H9 (cell line): ENCODE data around the gene CAMTA1. TPM values are rescaled to one million over a fixed set of nuclear protein-coding genes. Genes with fewer than 3 reads are reported as not detected.

Source experiments
- DNase-seq: peaks from one replicate; pipeline ENCODE4 v3.0.0-alpha.2; 2017
- H2AFZ ChIP-seq: one replicate; pipeline ENCODE4 v1.6.1; 2013; ENCODE audit warnings: mild to moderate bottlenecking, low read length, control low read depth, moderate library complexity
- H2AK5ac ChIP-seq: 2 replicates; pipeline ENCODE4 v1.6.1; 2013; ENCODE audit warnings: low read length, control low read depth, mixed read lengths; ENCODE audit not compliant: insufficient read length
- H2BK120ac ChIP-seq: one replicate; pipeline ENCODE4 v1.6.1; 2013; ENCODE audit warnings: low read depth, mild to moderate bottlenecking, low read length, control low read depth, inconsistent platforms; ENCODE audit not compliant: poor library complexity, severe bottlenecking
- H2BK12ac ChIP-seq: 2 replicates; pipeline ENCODE4 v1.6.1; 2013; ENCODE audit warnings: low read length, control low read depth, mixed read lengths, low read depth; ENCODE audit not compliant: insufficient read length
- H2BK15ac ChIP-seq: 2 replicates; pipeline ENCODE4 v1.6.1; 2013; ENCODE audit warnings: low read depth, low read length, control low read depth
- H2BK20ac ChIP-seq: one replicate; pipeline ENCODE4 v1.6.1; 2013; ENCODE audit warnings: low read depth, mild to moderate bottlenecking, low read length, control low read depth, inconsistent platforms; ENCODE audit not compliant: poor library complexity, severe bottlenecking
- H2BK5ac ChIP-seq: 2 replicates; pipeline ENCODE4 v1.6.1; 2013; ENCODE audit warnings: low read length, control low read depth, mixed read lengths; ENCODE audit not compliant: insufficient read length
- H3K14ac ChIP-seq: 2 replicates; pipeline ENCODE4 v1.6.1; 2013; ENCODE audit warnings: low read length, control low read depth; ENCODE audit not compliant: insufficient read depth
- H3K18ac ChIP-seq: 2 replicates; pipeline ENCODE4 v1.6.1; 2013; ENCODE audit warnings: low read depth, mild to moderate bottlenecking, mixed read lengths, low read length, control low read depth; ENCODE audit not compliant: insufficient read length
- H3K23ac ChIP-seq: 2 replicates; pipeline ENCODE4 v1.6.1; 2013; ENCODE audit warnings: low read length, control low read depth, mixed read lengths, low read depth; ENCODE audit not compliant: insufficient read length
- H3K23me2 ChIP-seq: 2 replicates; pipeline ENCODE4 v1.6.1; 2013; ENCODE audit warnings: low read depth, mild to moderate bottlenecking, mixed read lengths, low read length, control low read depth; ENCODE audit not compliant: insufficient read length, poor library complexity, severe bottlenecking
- H3K27ac ChIP-seq: 2 replicates; pipeline ENCODE4 v1.5.1; 2013; ENCODE audit warnings: low read length, control low read depth, mixed read lengths, low read depth; ENCODE audit not compliant: insufficient read length
- H3K27me3 ChIP-seq: 2 replicates; pipeline ENCODE4 v1.6.1; 2013; ENCODE audit warnings: low read length, control low read depth, inconsistent platforms; ENCODE audit not compliant: insufficient read depth
- H3K4ac ChIP-seq: 2 replicates; pipeline ENCODE4 v1.6.1; 2013; ENCODE audit warnings: low read depth, mild to moderate bottlenecking, control low read depth, inconsistent platforms, low read length, moderate library complexity
- H3K4me1 ChIP-seq: 2 replicates; pipeline ENCODE4 v1.6.1; 2013; ENCODE audit warnings: low read length, control low read depth, inconsistent platforms; ENCODE audit not compliant: insufficient read depth
- H3K4me2 ChIP-seq: 2 replicates; pipeline ENCODE4 v1.6.1; 2013; ENCODE audit warnings: low read length, control low read depth, mixed read lengths; ENCODE audit not compliant: insufficient read length, insufficient read depth
- H3K56ac ChIP-seq: 2 replicates; pipeline ENCODE4 v1.6.1; 2013; ENCODE audit warnings: low read depth, mild to moderate bottlenecking, mixed read lengths, low read length, control low read depth; ENCODE audit not compliant: insufficient read length
- H3K79me1 ChIP-seq: 2 replicates; pipeline ENCODE4 v1.6.1; 2013; ENCODE audit warnings: low read depth, mild to moderate bottlenecking, moderate library complexity, low read length, control low read depth, inconsistent platforms; ENCODE audit not compliant: insufficient read depth, poor library complexity, severe bottlenecking
- H3K79me2 ChIP-seq: 2 replicates; pipeline ENCODE4 v1.6.1; 2013; ENCODE audit warnings: low read length, control low read depth, inconsistent platforms; ENCODE audit not compliant: insufficient read depth
- H3K9ac ChIP-seq: 2 replicates; pipeline ENCODE4 v1.6.1; 2013; ENCODE audit warnings: low read length, control low read depth, mixed read lengths; ENCODE audit not compliant: insufficient read length; ENCODE audit errors: extremely low read depth
- H3K9me3 ChIP-seq: one replicate; pipeline ENCODE4 v1.6.1; 2013; ENCODE audit warnings: low read depth, low read length, inconsistent platforms; ENCODE audit not compliant: control insufficient read depth
- H3T11ph ChIP-seq: one replicate; pipeline ENCODE4 v1.6.1; 2013; ENCODE audit warnings: mild to moderate bottlenecking, low read length, control low read depth, inconsistent platforms
- H4K20me1 ChIP-seq: one replicate; pipeline ENCODE4 v1.6.1; 2013; ENCODE audit not compliant: control insufficient read depth, insufficient read length, insufficient read depth
- H4K5ac ChIP-seq: 2 replicates; pipeline ENCODE4 v1.6.1; 2013; ENCODE audit warnings: low read depth, mild to moderate bottlenecking, mixed read lengths, low read length, control low read depth; ENCODE audit not compliant: insufficient read length
- H4K8ac ChIP-seq: replicated peaks from 2 replicates; pipeline ENCODE4 v1.6.1; 2013; ENCODE audit warnings: low read length, control low read depth, mixed read lengths, low read depth; ENCODE audit not compliant: insufficient read length
- H4K91ac ChIP-seq: 2 replicates; pipeline ENCODE4 v1.6.1; 2013; ENCODE audit warnings: low read depth, mild to moderate bottlenecking, moderate library complexity, mixed read lengths, low read length, control low read depth; ENCODE audit not compliant: insufficient read length
- H3K27ac Mint-ChIP-seq, 3 experiments: 2 replicates in 2 of 3; 3 replicates in 1 of 3; pipeline ENCODE4 v1.8.0; 2020 to 2021; ENCODE audit warnings: mixed read lengths in 3 of 3, mild to moderate bottlenecking in 1 of 3, moderate library complexity in 1 of 3
- H3K27me3 Mint-ChIP-seq: 2 replicates; pipeline ENCODE4 v1.8.0; 2021; ENCODE audit warnings: low read depth, mild to moderate bottlenecking, moderate library complexity, mixed read lengths
- H3K36me3 Mint-ChIP-seq, 3 experiments: 2 replicates in 2 of 3; 3 replicates in 1 of 3; pipeline ENCODE4 v1.8.0; 2020 to 2021; ENCODE audit warnings: low read depth in 3 of 3, mixed read lengths in 3 of 3; ENCODE audit not compliant: insufficient read depth in 1 of 3
- H3K4me1 Mint-ChIP-seq, 2 experiments: 2 replicates each; pipeline ENCODE4 v1.8.0; 2020; ENCODE audit warnings: mixed read lengths in 2 of 2
- H3K4me3 Mint-ChIP-seq, 2 experiments: 2 replicates in 1 of 2; 3 replicates in 1 of 2; pipeline ENCODE4 v1.8.0; 2020 to 2021; ENCODE audit warnings: mild to moderate bottlenecking in 2 of 2, mixed read lengths in 2 of 2, moderate library complexity in 1 of 2
- H3K9me3 Mint-ChIP-seq, 2 experiments: 2 replicates in 1 of 2; 3 replicates in 1 of 2; pipeline ENCODE4 v1.8.0; 2020; ENCODE audit warnings: mild to moderate bottlenecking in 2 of 2, mixed read lengths in 2 of 2, moderate library complexity in 1 of 2
- WGBS: extraction: QIAGEN DNeasy Blood & Tissue Kit; methylation state at CpG from one replicate; pipeline ENCODE4 v1.1.7; 2013; ENCODE audit warnings: missing lambda C conversion rate, low lambda C conversion rate, mixed read lengths; ENCODE audit not compliant: insufficient read length; ENCODE audit errors: extremely low coverage; 5-methylcytosine and 5-hydroxymethylcytosine counted together
- total RNA-seq: library from RNA; stranded (reverse); gene quantifications from 2 replicates; pipeline ENCODE4 v1.2.1, GENCODE V29; 2021
- TF ChIP-seq, protein P1 (sequence below): fragments of 200-600 bp; sonication (generic); conservative IDR thresholded peaks from 3 replicates; pipeline ENCODE4 v1.8.0; 2021; ENCODE audit warnings: antibody characterized with exemption, mild to moderate bottlenecking

CAMTA1 gene
- total RNA-seq, 1 experiment from 2014 or later = 115 TPM

DNA sequence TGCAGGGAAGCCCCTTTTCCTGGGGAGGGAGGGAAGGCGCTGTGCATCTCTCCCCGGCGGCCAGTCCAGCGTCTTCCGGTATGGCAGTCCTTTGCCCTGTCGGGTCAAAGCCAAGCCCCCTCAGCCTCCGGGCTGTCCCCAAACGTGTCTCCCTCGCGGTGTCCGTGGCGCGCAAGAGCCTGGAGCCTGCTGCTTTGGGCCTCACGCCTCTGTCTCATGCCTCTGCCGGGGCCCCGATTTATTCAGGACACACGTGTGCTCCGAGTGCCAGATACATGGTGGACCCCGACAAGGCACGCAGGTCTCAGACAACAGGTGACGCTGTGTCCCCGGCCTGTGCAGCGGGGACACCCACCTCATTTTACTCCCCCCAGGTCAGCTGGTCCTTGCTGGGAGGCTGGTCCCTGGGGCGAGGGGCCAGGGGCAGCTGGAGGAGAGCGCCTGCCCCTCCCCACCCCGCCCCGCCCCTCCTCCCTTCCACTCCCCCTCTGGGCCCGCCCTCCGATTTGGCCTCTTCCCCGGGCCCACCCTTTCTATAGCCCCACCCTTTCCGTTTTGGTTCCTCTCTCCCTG is 176.7 kb downstream of the CAMTA1 start:
- Histone ChIP-seq H4K91ac (no peak overlapping the region), H2BK12ac (no peak overlapping the region), H3K9me3 (no peaks in the 10 kb centered on the region), H2BK15ac (no peak overlapping the region), H2AK5ac (no peak overlapping the region), H3K56ac (no peak overlapping the region), H4K20me1 (no peaks in the 10 kb centered on the region), H2BK5ac (no peak overlapping the region), H3K4ac (no peak overlapping the region), H3K4me2 (peak overlapping the region; percentile 84), H2AFZ (no peak overlapping the region), H3K23me2 (peaks cover 10% of the 10 kb centered on the region), H3K79me2 (no peaks in the 10 kb centered on the region), H2BK120ac (no peak overlapping the region), H3K27me3 (no peaks in the 10 kb centered on the region), H4K8ac (no peak overlapping the region), H3K27ac (no peak overlapping the region), H3K9ac (peak overlapping the region; percentile 20), H3T11ph (no peak overlapping the region), H3K14ac (no peak overlapping the region), H3K4me1 (no peaks in the 10 kb centered on the region; the same call in 1 of the 2 replicates), H2BK20ac (no peak overlapping the region), H3K23ac (no peak overlapping the region), H4K5ac (no peak overlapping the region), H3K79me1 (no peaks in the 10 kb centered on the region), H3K18ac (no peak overlapping the region)
- Mint-ChIP-seq H3K27ac (peak overlapping the region in 2 of 3 experiments; percentile 18 to 65; a peak in 3 of 7 replicates), H3K36me3 (peaks cover 0 to 6% (median 0%) of the 10 kb centered on the region in 3 experiments; a peak in 1 of 7 replicates), H3K4me3 (peak overlapping the region; percentile 79 to 85), H3K9me3 (no peaks in the 10 kb centered on the region; a peak in 1 of 5 replicates), H3K27me3 (peaks cover 10% of the 10 kb centered on the region), H3K4me1 (peaks cover 44 to 51% of the 10 kb centered on the region in 2 experiments)
- no CpG with 5 or more reads among the region's 31 CpGs for WGBS
- DNase-seq = no peak
- TF ChIP-seq, protein P1, sequence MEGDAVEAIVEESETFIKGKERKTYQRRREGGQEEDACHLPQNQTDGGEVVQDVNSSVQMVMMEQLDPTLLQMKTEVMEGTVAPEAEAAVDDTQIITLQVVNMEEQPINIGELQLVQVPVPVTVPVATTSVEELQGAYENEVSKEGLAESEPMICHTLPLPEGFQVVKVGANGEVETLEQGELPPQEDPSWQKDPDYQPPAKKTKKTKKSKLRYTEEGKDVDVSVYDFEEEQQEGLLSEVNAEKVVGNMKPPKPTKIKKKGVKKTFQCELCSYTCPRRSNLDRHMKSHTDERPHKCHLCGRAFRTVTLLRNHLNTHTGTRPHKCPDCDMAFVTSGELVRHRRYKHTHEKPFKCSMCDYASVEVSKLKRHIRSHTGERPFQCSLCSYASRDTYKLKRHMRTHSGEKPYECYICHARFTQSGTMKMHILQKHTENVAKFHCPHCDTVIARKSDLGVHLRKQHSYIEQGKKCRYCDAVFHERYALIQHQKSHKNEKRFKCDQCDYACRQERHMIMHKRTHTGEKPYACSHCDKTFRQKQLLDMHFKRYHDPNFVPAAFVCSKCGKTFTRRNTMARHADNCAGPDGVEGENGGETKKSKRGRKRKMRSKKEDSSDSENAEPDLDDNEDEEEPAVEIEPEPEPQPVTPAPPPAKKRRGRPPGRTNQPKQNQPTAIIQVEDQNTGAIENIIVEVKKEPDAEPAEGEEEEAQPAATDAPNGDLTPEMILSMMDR = no peak
